Measurements from ENCODE around the gene AOAH.

GRCh38 chr7:36763132-36763816, 39.0 kb upstream of the AOAH start:
- TF ChIP-seq POLR2AphosphoS5 (IDR thresholded peaks at IDR 0.05; ENCODE audit: insufficient read depth, low read depth, low read length) (no peak), MYC (IDR thresholded peaks at IDR 0.05; ENCODE audit: low read depth, low read length) (no peak), JUN (IDR thresholded peaks at IDR 0.05; ENCODE audit: borderline replicate concordance, insufficient read depth, insufficient read length, low read depth) (no peak), POLR2A (IDR thresholded peaks at IDR 0.05; ENCODE audit: low read depth, low read length) (no peak), EZH2 (IDR thresholded peaks at IDR 0.05; ENCODE audit: borderline replicate concordance, low read depth, low read length, severe bottlenecking) (no peak), GATA2 (IDR thresholded peaks at IDR 0.05; ENCODE audit: insufficient read depth, insufficient read length, low read depth, low read length) (no peak), FOS (IDR thresholded peaks at IDR 0.05; ENCODE audit: borderline replicate concordance, insufficient read depth, low read length) (no peak)
- TF ChIP-seq, protein P1, sequence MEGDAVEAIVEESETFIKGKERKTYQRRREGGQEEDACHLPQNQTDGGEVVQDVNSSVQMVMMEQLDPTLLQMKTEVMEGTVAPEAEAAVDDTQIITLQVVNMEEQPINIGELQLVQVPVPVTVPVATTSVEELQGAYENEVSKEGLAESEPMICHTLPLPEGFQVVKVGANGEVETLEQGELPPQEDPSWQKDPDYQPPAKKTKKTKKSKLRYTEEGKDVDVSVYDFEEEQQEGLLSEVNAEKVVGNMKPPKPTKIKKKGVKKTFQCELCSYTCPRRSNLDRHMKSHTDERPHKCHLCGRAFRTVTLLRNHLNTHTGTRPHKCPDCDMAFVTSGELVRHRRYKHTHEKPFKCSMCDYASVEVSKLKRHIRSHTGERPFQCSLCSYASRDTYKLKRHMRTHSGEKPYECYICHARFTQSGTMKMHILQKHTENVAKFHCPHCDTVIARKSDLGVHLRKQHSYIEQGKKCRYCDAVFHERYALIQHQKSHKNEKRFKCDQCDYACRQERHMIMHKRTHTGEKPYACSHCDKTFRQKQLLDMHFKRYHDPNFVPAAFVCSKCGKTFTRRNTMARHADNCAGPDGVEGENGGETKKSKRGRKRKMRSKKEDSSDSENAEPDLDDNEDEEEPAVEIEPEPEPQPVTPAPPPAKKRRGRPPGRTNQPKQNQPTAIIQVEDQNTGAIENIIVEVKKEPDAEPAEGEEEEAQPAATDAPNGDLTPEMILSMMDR (IDR thresholded peaks at IDR 0.05; ENCODE audit: extremely low read depth in 1 of 2, insufficient read depth in 1 of 2, low read depth in 1 of 2, low read length in 2 of 2), result no peak
- TF ChIP-seq, protein P2, sequence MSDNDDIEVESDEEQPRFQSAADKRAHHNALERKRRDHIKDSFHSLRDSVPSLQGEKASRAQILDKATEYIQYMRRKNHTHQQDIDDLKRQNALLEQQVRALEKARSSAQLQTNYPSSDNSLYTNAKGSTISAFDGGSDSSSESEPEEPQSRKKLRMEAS (IDR thresholded peaks at IDR 0.05; ENCODE audit: insufficient read depth, insufficient read length), result no peak

All from endothelial cell of umbilical vein (primary cell).